ENCODE data around the gene AFAP1L1. TPM values are rescaled to one million over a fixed set of nuclear protein-coding genes. Genes with fewer than 3 reads are reported as not detected.

Gene AFAP1L1
- total and polyA plus RNA-seq, 2 of the 13 experiments (the other 11 are each of a cell fraction or from before 2014, with no cell fraction given): 0.38 to 1.0 TPM

DNA sequence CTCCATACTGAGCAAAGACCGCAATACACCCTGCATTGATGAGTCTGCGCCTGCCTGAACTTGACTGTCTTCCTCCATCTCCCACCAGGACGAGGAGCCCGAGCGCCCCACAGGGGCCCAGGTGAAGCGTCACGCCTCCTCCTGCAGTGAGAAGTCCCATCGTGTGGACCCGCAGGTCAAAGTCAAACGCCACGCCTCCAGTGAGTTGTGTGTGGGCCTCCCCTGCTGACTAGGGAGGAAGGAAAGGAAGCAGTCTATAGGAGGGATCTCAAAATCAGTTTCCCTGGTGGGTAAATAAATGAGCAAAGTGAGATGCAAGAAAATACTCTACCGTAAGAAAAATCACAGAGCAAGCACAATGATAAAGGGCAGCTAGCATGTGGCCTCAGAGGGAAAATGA is 50.9 kb downstream of the AFAP1L1 start (continued):
- 0 out of 2 replicates have a peak, but pooled peaks have one; percentile 45 for TF ChIP-seq ZNF331 (CRISPR knock-in tag; IDR thresholded peaks at IDR 0.05)
- no peak for TF ChIP-seq SMAD9 (CRISPR knock-in tag; IDR thresholded peaks at IDR 0.05)
- no peak for TF ChIP-seq FOXM1 (CRISPR knock-in tag; IDR thresholded peaks at IDR 0.05)
- peak; percentile 68 for TF ChIP-seq XRCC5 (optimal IDR thresholded peaks at IDR 0.05; ENCODE audit: low read length)
- TF ChIP-seq ZNF432 (CRISPR knock-in tag; IDR thresholded peaks at IDR 0.05; ENCODE audit: borderline replicate concordance): no peak
- TF ChIP-seq MYC (CRISPR knock-in tag; IDR thresholded peaks at IDR 0.05; ENCODE audit: borderline replicate concordance): peak; percentile 54; the same call in 1 of the 2 replicates
- no peak for TF ChIP-seq GFI1 (CRISPR knock-in tag; IDR thresholded peaks at IDR 0.05; ENCODE audit: borderline replicate concordance)
- TF ChIP-seq ARID2 (CRISPR knock-in tag; IDR thresholded peaks at IDR 0.05; ENCODE audit: borderline replicate concordance): no peak
- TF ChIP-seq NCOR1 (IDR thresholded peaks at IDR 0.05; ENCODE audit: borderline replicate concordance, low read length): peak; percentile 93
- TF ChIP-seq MTA3 (CRISPR knock-in tag; IDR thresholded peaks at IDR 0.05): no peak
- TF ChIP-seq ZSCAN22 (CRISPR knock-in tag; IDR thresholded peaks at IDR 0.05): no peak
- no peak for TF ChIP-seq ZNF552 (CRISPR knock-in tag; IDR thresholded peaks at IDR 0.05; ENCODE audit: borderline replicate concordance)
- TF ChIP-seq, protein P1, sequence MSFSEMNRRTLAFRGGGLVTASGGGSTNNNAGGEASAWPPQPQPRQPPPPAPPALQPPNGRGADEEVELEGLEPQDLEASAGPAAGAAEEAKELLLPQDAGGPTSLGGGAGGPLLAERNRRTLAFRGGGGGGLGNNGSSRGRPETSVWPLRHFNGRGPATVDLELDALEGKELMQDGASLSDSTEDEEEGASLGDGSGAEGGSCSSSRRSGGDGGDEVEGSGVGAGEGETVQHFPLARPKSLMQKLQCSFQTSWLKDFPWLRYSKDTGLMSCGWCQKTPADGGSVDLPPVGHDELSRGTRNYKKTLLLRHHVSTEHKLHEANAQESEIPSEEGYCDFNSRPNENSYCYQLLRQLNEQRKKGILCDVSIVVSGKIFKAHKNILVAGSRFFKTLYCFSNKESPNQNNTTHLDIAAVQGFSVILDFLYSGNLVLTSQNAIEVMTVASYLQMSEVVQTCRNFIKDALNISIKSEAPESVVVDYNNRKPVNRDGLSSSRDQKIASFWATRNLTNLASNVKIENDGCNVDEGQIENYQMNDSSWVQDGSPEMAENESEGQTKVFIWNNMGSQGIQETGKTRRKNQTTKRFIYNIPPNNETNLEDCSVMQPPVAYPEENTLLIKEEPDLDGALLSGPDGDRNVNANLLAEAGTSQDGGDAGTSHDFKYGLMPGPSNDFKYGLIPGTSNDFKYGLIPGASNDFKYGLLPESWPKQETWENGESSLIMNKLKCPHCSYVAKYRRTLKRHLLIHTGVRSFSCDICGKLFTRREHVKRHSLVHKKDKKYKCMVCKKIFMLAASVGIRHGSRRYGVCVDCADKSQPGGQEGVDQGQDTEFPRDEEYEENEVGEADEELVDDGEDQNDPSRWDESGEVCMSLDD (CRISPR knock-in tag; IDR thresholded peaks at IDR 0.05; ENCODE audit: borderline replicate concordance): no peak
- no peak for TF ChIP-seq ZNF772 (CRISPR knock-in tag; IDR thresholded peaks at IDR 0.05)
- TF ChIP-seq BRCA1 (CRISPR knock-in tag; IDR thresholded peaks at IDR 0.05): no peak
- TF ChIP-seq, protein P2, sequence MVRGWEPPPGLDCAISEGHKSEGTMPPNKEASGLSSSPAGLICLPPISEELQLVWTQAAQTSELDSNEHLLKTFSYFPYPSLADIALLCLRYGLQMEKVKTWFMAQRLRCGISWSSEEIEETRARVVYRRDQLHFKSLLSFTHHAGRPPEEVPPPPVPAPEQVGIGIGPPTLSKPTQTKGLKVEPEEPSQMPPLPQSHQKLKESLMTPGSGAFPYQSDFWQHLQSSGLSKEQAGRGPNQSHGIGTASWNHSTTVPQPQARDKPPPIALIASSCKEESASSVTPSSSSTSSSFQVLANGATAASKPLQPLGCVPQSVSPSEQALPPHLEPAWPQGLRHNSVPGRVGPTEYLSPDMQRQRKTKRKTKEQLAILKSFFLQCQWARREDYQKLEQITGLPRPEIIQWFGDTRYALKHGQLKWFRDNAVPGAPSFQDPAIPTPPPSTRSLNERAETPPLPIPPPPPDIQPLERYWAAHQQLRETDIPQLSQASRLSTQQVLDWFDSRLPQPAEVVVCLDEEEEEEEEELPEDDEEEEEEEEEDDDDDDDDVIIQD (CRISPR knock-in tag; IDR thresholded peaks at IDR 0.05; ENCODE audit: low read depth): peak; percentile 29; the same call in 1 of the 2 replicates
- TF ChIP-seq REPIN1 (CRISPR knock-in tag; IDR thresholded peaks at IDR 0.05; ENCODE audit: borderline replicate concordance, low read depth): peak; percentile 62; the same call in 1 of the 2 replicates
- TF ChIP-seq, protein P3, sequence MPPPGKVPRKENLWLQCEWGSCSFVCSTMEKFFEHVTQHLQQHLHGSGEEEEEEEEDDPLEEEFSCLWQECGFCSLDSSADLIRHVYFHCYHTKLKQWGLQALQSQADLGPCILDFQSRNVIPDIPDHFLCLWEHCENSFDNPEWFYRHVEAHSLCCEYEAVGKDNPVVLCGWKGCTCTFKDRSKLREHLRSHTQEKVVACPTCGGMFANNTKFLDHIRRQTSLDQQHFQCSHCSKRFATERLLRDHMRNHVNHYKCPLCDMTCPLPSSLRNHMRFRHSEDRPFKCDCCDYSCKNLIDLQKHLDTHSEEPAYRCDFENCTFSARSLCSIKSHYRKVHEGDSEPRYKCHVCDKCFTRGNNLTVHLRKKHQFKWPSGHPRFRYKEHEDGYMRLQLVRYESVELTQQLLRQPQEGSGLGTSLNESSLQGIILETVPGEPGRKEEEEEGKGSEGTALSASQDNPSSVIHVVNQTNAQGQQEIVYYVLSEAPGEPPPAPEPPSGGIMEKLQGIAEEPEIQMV (CRISPR knock-in tag; IDR thresholded peaks at IDR 0.05; ENCODE audit: low read depth): peak; percentile 61; the same call in 1 of the 2 replicates
- no peak for TF ChIP-seq SP140L (CRISPR knock-in tag; IDR thresholded peaks at IDR 0.05; ENCODE audit: borderline replicate concordance)
- TF ChIP-seq ZNF883 (CRISPR knock-in tag; IDR thresholded peaks at IDR 0.05; ENCODE audit: not compliant biosample characterization): no peak
- no peak for TF ChIP-seq GABPA (IDR thresholded peaks at IDR 0.05; ENCODE audit: low read depth, low read length)
- TF ChIP-seq GABPA (CRISPR knock-in tag; IDR thresholded peaks at IDR 0.05; ENCODE audit: low read depth): peak; percentile 53
- TF ChIP-seq ZNF782 (CRISPR knock-in tag; IDR thresholded peaks at IDR 0.05; ENCODE audit: borderline replicate concordance): peak; percentile 18; the same call in 1 of the 2 replicates
- TF ChIP-seq ZNF282 (IDR thresholded peaks at IDR 0.05; ENCODE audit: partially characterized antibody): no peak

Data from HepG2 (cell line).